CD14-positive monocyte (primary cell): Measurements from ENCODE around the gene EFL1. TPM values are rescaled to one million over a fixed set of nuclear protein-coding genes. Genes with fewer than 3 reads are reported as not detected.

Source experiments
- DNase-seq, 3 donors: peaks; one replicate each; pipeline ENCODE4 v3.0.0-alpha.2; 2011 to 2022
- H2AFZ ChIP-seq: 2 replicates; pipeline ENCODE4 v1.6.0; 2012; ENCODE audit warnings: mild to moderate bottlenecking, low read depth, low read length, inconsistent platforms; ENCODE audit not compliant: insufficient read depth, poor library complexity, severe bottlenecking
- H3K27ac ChIP-seq, 2 donors: 1 replicate in 1 of 2; 2 replicates in 1 of 2; pipeline ENCODE4 v1.5.1; 2012 to 2013; ENCODE audit warnings: low read length in 2 of 2, control low read depth in 1 of 2, inconsistent platforms in 1 of 2, low read depth in 1 of 2, mild to moderate bottlenecking in 1 of 2
- H3K27me3 ChIP-seq, 2 donors: one replicate each; pipeline versions ENCODE4 v1.6.0 to v1.6.1; 2011 to 2013; ENCODE audit warnings: low read length in 2 of 2; ENCODE audit not compliant: control insufficient read depth in 2 of 2, insufficient read depth in 2 of 2
- H3K36me3 ChIP-seq, 2 donors: replicated peaks in 1 of 2; 1 replicate in 1 of 2; 2 replicates in 1 of 2; pipeline versions ENCODE4 v1.5.1 to v1.6.1; 2012 to 2013; ENCODE audit warnings: low read length in 2 of 2, control low read depth in 1 of 2, inconsistent platforms in 1 of 2, mild to moderate bottlenecking in 1 of 2; ENCODE audit not compliant: insufficient read depth in 2 of 2, control insufficient read depth in 1 of 2
- H3K4me1 ChIP-seq, 2 donors: 1 replicate in 1 of 2; 2 replicates in 1 of 2; pipeline versions ENCODE4 v1.5.1 to v1.6.1; 2012 to 2013; ENCODE audit warnings: low read length in 2 of 2, control low read depth in 1 of 2, inconsistent platforms in 1 of 2, mild to moderate bottlenecking in 1 of 2, moderate library complexity in 1 of 2; ENCODE audit not compliant: insufficient read depth in 2 of 2, control insufficient read depth in 1 of 2
- H3K4me2 ChIP-seq: replicated peaks from 2 replicates; pipeline ENCODE3; 2012; ENCODE audit warnings: low read length, moderate library complexity, mild to moderate bottlenecking; ENCODE audit not compliant: poor library complexity, severe bottlenecking; ENCODE audit errors: extremely low read depth
- H3K4me3 ChIP-seq, 3 experiments: fragments of 200-600 bp in 1 of 3; sonication (generic) in 1 of 3; replicated peaks in 1 of 3; 1 replicate in 2 of 3; 2 replicates in 1 of 3; pipeline ENCODE4 v1.5.1; 2011 to 2013; ENCODE audit warnings: low read length in 3 of 3, mild to moderate bottlenecking in 3 of 3, control low read depth in 2 of 3, low read depth in 2 of 3, inconsistent platforms in 1 of 3, moderate library complexity in 1 of 3
- H3K79me2 ChIP-seq: 2 replicates; pipeline ENCODE4 v1.6.0; 2012; ENCODE audit warnings: mild to moderate bottlenecking, control low read depth, inconsistent platforms, low read length, moderate library complexity; ENCODE audit not compliant: insufficient read depth
- H3K9ac ChIP-seq: 2 replicates; pipeline ENCODE4 v1.6.0; 2017; ENCODE audit warnings: low read length, mild to moderate bottlenecking; ENCODE audit not compliant: insufficient read depth, poor library complexity, severe bottlenecking
- H3K9me3 ChIP-seq, 2 donors: replicated peaks in 1 of 2; 1 replicate in 1 of 2; 2 replicates in 1 of 2; pipeline versions ENCODE4 v1.5.1 to v1.6.1; 2012 to 2013; ENCODE audit warnings: low read length in 2 of 2, control low read depth in 1 of 2; ENCODE audit not compliant: control insufficient read depth in 1 of 2, insufficient read depth in 1 of 2
- H4K20me1 ChIP-seq: 2 replicates; pipeline ENCODE4 v1.6.0; 2012; ENCODE audit warnings: mild to moderate bottlenecking, low read length, control low read depth, moderate library complexity; ENCODE audit not compliant: insufficient read depth
- H3K27ac Mint-ChIP-seq, 7 donors: one replicate each; pipeline ENCODE4 v1.8.0; 2020; ENCODE audit warnings: mild to moderate bottlenecking in 7 of 7, mixed read lengths in 7 of 7, moderate library complexity in 6 of 7, inconsistent platforms in 2 of 7
- H3K27me3 Mint-ChIP-seq, 3 donors: one replicate each; pipeline ENCODE4 v1.8.0; 2021 to 2022; ENCODE audit warnings: low read depth in 3 of 3, mild to moderate bottlenecking in 3 of 3, mixed read lengths in 3 of 3, moderate library complexity in 3 of 3, inconsistent platforms in 1 of 3
- H3K36me3 Mint-ChIP-seq, 2 donors: one replicate each; pipeline ENCODE4 v1.8.0; 2020; ENCODE audit warnings: mixed read lengths in 2 of 2, inconsistent platforms in 1 of 2, mild to moderate bottlenecking in 1 of 2
- H3K4me1 Mint-ChIP-seq: one replicate; pipeline ENCODE4 v1.8.0; 2020; ENCODE audit warnings: mild to moderate bottlenecking, mixed read lengths
- H3K4me3 Mint-ChIP-seq, 2 donors: one replicate each; pipeline ENCODE4 v1.8.0; 2020; ENCODE audit warnings: mild to moderate bottlenecking in 2 of 2, mixed read lengths in 2 of 2, moderate library complexity in 1 of 2
- H3K9me3 Mint-ChIP-seq, 7 donors: one replicate each; pipeline ENCODE4 v1.8.0; 2020 to 2022; ENCODE audit warnings: mixed read lengths in 7 of 7, mild to moderate bottlenecking in 6 of 7, moderate library complexity in 6 of 7, inconsistent platforms in 2 of 7
- WGBS: methylation state at CpG from one replicate; pipeline ENCODE4 v1.1.5; 2013; ENCODE audit warnings: missing lambda C conversion rate; ENCODE audit not compliant: insufficient coverage; 5-methylcytosine and 5-hydroxymethylcytosine counted together
- intact Hi-C, 2 donors: fragments of 100-400 bp; cut with micrococcal nuclease; formaldehyde crosslinking; loops; one replicate each; pipeline versions ENCODE4 v1.15.0 to v1.15.1; 2023
- polyA plus RNA-seq, 3 donors: library from polyadenylated mRNA; depleted of rRNA in 1 of 3; unstranded in 2 of 3; stranded (reverse) in 1 of 3; fragments of 300-500 nt in 2 of 3; fragments of >200 nt in 1 of 3; fragmentation: Illumina TruSeq in 2 of 3; gene quantifications; 1 replicate in 2 of 3; 2 replicates in 1 of 3; pipeline ENCODE4 v1.2.3, GENCODE V29; 2012 to 2021
- TF ChIP-seq, protein P1 (sequence below): fragments of 200-600 bp; IDR thresholded peaks from one replicate; pipeline ENCODE4 v1.8.0; 2022; ENCODE audit warnings: antibody characterized with exemption, mild to moderate bottlenecking

Gene EFL1
- polyA plus RNA-seq, 3 donors: 5.2 to 10.0 (median 7.1) TPM

GRCh38 chr15:82139823-82140268 lies 122.7 kb downstream of the EFL1 start:
- 7% methylated on average over 1 of the region's 5 CpGs for WGBS
- H3K4me2 ChIP-seq: no peak overlapping the region
- intact Hi-C loops: no loop called here
- H3K27me3 Mint-ChIP-seq: no peaks in the 10 kb centered on the region
- DNase-seq: peak in 2 of 3 donors; percentile 14 to 21
- no peak overlapping the region for H3K4me3 ChIP-seq
- no peak overlapping the region for H2AFZ ChIP-seq
- no peaks in the 10 kb centered on the region for H3K9me3 ChIP-seq
- no peaks in the 10 kb centered on the region for H3K27me3 ChIP-seq
- peaks cover 4% of the 10 kb centered on the region for H3K4me1 Mint-ChIP-seq
- H3K4me3 Mint-ChIP-seq: no peak overlapping the region
- no peaks in the 10 kb centered on the region for H3K79me2 ChIP-seq
- no peak overlapping the region for H3K27ac Mint-ChIP-seq
- no peaks in the 10 kb centered on the region for H3K4me1 ChIP-seq
- TF ChIP-seq, protein P1, sequence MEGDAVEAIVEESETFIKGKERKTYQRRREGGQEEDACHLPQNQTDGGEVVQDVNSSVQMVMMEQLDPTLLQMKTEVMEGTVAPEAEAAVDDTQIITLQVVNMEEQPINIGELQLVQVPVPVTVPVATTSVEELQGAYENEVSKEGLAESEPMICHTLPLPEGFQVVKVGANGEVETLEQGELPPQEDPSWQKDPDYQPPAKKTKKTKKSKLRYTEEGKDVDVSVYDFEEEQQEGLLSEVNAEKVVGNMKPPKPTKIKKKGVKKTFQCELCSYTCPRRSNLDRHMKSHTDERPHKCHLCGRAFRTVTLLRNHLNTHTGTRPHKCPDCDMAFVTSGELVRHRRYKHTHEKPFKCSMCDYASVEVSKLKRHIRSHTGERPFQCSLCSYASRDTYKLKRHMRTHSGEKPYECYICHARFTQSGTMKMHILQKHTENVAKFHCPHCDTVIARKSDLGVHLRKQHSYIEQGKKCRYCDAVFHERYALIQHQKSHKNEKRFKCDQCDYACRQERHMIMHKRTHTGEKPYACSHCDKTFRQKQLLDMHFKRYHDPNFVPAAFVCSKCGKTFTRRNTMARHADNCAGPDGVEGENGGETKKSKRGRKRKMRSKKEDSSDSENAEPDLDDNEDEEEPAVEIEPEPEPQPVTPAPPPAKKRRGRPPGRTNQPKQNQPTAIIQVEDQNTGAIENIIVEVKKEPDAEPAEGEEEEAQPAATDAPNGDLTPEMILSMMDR: peak; percentile 88
- peaks cover 23 to 48% of the 10 kb centered on the region in 2 donors for H3K36me3 ChIP-seq
- no peaks in the 10 kb centered on the region for H4K20me1 ChIP-seq
- H3K9ac ChIP-seq: no peak overlapping the region
- H3K36me3 Mint-ChIP-seq: peaks cover 39 to 41% of the 10 kb centered on the region in 2 donors
- H3K27ac ChIP-seq: no peak overlapping the region
- H3K9me3 Mint-ChIP-seq: no peaks in the 10 kb centered on the region

- Histone ChIP-seq H4K20me1 (no peaks in the 10 kb centered on the region), H3K4me2 (no peak overlapping the region), H3K27ac (no peak overlapping the region), H3K9ac (no peak overlapping the region), H3K79me2 (no peaks in the 10 kb centered on the region), H3K4me1 (no peaks in the 10 kb centered on the region), H3K27me3 (no peaks in the 10 kb centered on the region), H3K4me3 (no peak overlapping the region), H3K36me3 (peaks cover 14 to 54% of the 10 kb centered on the region in 2 donors), H2AFZ (no peak overlapping the region), H3K9me3 (no peaks in the 10 kb centered on the region)
- DNase-seq: no peak
- Mint-ChIP-seq H3K9me3 (no peaks in the 10 kb centered on the region), H3K27ac (no peak overlapping the region), H3K27me3 (no peaks in the 10 kb centered on the region), H3K4me1 (peaks cover 4% of the 10 kb centered on the region), H3K36me3 (peaks cover 46 to 47% of the 10 kb centered on the region in 2 donors), H3K4me3 (no peak overlapping the region)
- TF ChIP-seq, protein P1: no peak
- intact Hi-C loops: no loop called here
Measured at GRCh38 chr15:82138306-82138705, 124.2 kb downstream of the EFL1 start.
